K562 (cell line): Measurements from ENCODE around the gene HARS1.

Experiments used
- PHB2 ChIP-seq: fragments of 450-650 bp; IDR thresholded peaks from 2 replicates; pipeline ENCODE4 v1.6.1; 2017; ENCODE audit warnings: low read depth
- ZNF174 ChIP-seq: fragments of 250-450 bp; sonication (Bioruptor Pico); IDR thresholded peaks from 2 replicates; pipeline ENCODE4 v1.4.0; 2020; ENCODE audit warnings: mild to moderate bottlenecking
- TF ChIP-seq, protein P1 (sequence below): fragments of 450-650 bp; IDR thresholded peaks from 2 replicates; pipeline ENCODE4 v1.6.1; 2016; ENCODE audit warnings: borderline replicate concordance
- TF ChIP-seq, protein P2 (sequence below): fragments of 450-650 bp; IDR thresholded peaks from 2 replicates; pipeline ENCODE4 v1.6.1; 2016; ENCODE audit warnings: antibody characterized with exemption
- TF ChIP-seq, protein P3 (sequence below), 3 experiments: IDR thresholded peaks in 2 of 3; conservative IDR thresholded peaks in 1 of 3; 2 replicates each; pipeline ENCODE4 v1.5.1; 2011 to 2012; ENCODE audit warnings: low read length in 3 of 3, mild to moderate bottlenecking in 3 of 3, control low read depth in 2 of 3, improper control_type of control experiment in 1 of 3, inconsistent platforms in 1 of 3, low read depth in 1 of 3, mixed read lengths in 1 of 3, moderate library complexity in 1 of 3; ENCODE audit not compliant: insufficient read depth in 2 of 3

GRCh38 chr5:140674629-140675028 lies 16.5 kb downstream of the HARS1 start:
- TF ChIP-seq, protein P1, sequence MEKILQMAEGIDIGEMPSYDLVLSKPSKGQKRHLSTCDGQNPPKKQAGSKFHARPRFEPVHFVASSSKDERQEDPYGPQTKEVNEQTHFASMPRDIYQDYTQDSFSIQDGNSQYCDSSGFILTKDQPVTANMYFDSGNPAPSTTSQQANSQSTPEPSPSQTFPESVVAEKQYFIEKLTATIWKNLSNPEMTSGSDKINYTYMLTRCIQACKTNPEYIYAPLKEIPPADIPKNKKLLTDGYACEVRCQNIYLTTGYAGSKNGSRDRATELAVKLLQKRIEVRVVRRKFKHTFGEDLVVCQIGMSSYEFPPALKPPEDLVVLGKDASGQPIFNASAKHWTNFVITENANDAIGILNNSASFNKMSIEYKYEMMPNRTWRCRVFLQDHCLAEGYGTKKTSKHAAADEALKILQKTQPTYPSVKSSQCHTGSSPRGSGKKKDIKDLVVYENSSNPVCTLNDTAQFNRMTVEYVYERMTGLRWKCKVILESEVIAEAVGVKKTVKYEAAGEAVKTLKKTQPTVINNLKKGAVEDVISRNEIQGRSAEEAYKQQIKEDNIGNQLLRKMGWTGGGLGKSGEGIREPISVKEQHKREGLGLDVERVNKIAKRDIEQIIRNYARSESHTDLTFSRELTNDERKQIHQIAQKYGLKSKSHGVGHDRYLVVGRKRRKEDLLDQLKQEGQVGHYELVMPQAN: no peak
- TF ChIP-seq, protein P2, sequence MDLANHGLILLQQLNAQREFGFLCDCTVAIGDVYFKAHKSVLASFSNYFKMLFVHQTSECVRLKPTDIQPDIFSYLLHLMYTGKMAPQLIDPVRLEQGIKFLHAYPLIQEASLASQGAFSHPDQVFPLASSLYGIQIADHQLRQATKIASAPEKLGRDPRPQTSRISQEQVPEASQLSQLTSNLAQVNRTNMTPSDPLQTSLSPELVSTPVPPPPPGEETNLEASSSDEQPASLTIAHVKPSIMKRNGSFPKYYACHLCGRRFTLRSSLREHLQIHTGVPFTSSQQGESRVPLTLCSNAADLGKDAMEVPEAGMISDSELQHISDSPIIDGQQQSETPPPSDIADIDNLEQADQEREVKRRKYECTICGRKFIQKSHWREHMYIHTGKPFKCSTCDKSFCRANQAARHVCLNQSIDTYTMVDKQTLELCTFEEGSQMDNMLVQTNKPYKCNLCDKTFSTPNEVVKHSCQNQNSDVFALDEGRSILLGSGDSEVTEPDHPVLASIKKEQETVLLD: no peak
- TF ChIP-seq ZNF174 (CRISPR knock-in tag) (no peak), PHB2 (no peak)
- TF ChIP-seq, protein P3, sequence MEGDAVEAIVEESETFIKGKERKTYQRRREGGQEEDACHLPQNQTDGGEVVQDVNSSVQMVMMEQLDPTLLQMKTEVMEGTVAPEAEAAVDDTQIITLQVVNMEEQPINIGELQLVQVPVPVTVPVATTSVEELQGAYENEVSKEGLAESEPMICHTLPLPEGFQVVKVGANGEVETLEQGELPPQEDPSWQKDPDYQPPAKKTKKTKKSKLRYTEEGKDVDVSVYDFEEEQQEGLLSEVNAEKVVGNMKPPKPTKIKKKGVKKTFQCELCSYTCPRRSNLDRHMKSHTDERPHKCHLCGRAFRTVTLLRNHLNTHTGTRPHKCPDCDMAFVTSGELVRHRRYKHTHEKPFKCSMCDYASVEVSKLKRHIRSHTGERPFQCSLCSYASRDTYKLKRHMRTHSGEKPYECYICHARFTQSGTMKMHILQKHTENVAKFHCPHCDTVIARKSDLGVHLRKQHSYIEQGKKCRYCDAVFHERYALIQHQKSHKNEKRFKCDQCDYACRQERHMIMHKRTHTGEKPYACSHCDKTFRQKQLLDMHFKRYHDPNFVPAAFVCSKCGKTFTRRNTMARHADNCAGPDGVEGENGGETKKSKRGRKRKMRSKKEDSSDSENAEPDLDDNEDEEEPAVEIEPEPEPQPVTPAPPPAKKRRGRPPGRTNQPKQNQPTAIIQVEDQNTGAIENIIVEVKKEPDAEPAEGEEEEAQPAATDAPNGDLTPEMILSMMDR (IDR thresholded peaks at IDR 0.05 in 2 of 3, conservative IDR thresholded peaks at IDR 0.05 in 1 of 3; ENCODE audit: insufficient read depth in 2 of 3, low read depth in 1 of 3, low read length in 3 of 3): no peak
